ENCODE data around the gene STAT6.

DNA sequence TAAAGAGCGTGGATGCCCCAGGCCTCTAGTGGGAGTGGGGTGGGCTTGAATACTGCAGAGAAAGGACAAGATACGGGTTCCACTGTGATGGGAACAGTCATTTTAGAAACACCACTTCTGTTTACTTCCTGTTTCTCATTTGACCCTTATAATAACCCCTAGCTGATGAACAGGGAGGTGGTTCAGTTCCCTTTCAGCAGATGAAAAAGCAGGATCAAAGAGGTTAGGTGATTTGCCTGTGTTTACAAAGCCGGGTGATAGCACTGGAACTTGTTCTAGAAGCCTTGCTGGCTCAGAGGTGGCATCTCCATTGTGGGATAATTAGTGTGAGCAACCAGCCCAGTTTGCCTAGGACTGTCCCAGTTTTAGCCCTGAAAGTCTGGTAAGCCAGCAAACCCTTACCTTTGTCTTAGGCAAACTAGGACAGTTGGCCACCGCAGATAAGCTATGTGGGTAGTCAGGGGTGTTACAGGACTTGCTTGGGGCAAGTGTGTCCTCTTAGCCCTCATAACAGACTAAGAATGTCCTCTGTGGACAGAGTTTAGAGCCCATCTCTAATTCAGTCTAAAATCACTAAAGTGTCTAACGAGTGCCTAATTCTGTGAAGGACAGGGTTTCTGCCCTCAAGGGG, 43.8 kb upstream of the STAT6 start:
- TF ChIP-seq, protein P1, sequence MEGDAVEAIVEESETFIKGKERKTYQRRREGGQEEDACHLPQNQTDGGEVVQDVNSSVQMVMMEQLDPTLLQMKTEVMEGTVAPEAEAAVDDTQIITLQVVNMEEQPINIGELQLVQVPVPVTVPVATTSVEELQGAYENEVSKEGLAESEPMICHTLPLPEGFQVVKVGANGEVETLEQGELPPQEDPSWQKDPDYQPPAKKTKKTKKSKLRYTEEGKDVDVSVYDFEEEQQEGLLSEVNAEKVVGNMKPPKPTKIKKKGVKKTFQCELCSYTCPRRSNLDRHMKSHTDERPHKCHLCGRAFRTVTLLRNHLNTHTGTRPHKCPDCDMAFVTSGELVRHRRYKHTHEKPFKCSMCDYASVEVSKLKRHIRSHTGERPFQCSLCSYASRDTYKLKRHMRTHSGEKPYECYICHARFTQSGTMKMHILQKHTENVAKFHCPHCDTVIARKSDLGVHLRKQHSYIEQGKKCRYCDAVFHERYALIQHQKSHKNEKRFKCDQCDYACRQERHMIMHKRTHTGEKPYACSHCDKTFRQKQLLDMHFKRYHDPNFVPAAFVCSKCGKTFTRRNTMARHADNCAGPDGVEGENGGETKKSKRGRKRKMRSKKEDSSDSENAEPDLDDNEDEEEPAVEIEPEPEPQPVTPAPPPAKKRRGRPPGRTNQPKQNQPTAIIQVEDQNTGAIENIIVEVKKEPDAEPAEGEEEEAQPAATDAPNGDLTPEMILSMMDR (IDR thresholded peaks at IDR 0.05; ENCODE audit: control extremely low read depth in 1 of 3, insufficient read depth in 1 of 3, low read depth in 1 of 3, low read length in 3 of 3) = no peak
- TF ChIP-seq POLR2A (IDR thresholded peaks at IDR 0.05; ENCODE audit: control extremely low read depth in 1 of 2, low read depth in 2 of 2, low read length in 2 of 2) (no peak), POLR2AphosphoS5 (IDR thresholded peaks at IDR 0.05; ENCODE audit: low read depth, low read length) (no peak), CBX5 (IDR thresholded peaks at IDR 0.05; ENCODE audit: low read depth, low read length) (no peak), SP4 (IDR thresholded peaks at IDR 0.05; ENCODE audit: low read length) (no peak)
- TF ChIP-seq, protein P2, sequence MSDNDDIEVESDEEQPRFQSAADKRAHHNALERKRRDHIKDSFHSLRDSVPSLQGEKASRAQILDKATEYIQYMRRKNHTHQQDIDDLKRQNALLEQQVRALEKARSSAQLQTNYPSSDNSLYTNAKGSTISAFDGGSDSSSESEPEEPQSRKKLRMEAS (IDR thresholded peaks at IDR 0.05) = no peak

Data from H1 (cell line).